Stimulated activated naive CD8-positive, alpha-beta T cell treated with anti-CD3 and anti-CD28 coated beads, Interleukin-15, Interleukin-2, amounts not matched to agents 100 ng/mL and 50 ng/mL, for 24 hours (primary cell): ENCODE data around the gene NUDT5.

Source experiments
- H3K27ac Mint-ChIP-seq: one replicate; pipeline ENCODE4 v1.8.0; 2021; ENCODE audit warnings: mild to moderate bottlenecking, mixed read lengths
- H3K27me3 Mint-ChIP-seq: one replicate; pipeline ENCODE4 v1.8.0; 2021; ENCODE audit warnings: mixed read lengths
- H3K36me3 Mint-ChIP-seq: one replicate; pipeline ENCODE4 v1.8.0; 2021; ENCODE audit warnings: low read depth, mixed read lengths
- H3K4me1 Mint-ChIP-seq: one replicate; pipeline ENCODE4 v1.8.0; 2021; ENCODE audit warnings: low read depth, mixed read lengths
- H3K4me3 Mint-ChIP-seq: one replicate; pipeline ENCODE4 v1.8.0; 2021; ENCODE audit warnings: mild to moderate bottlenecking, mixed read lengths
- H3K9me3 Mint-ChIP-seq: one replicate; pipeline ENCODE4 v1.8.0; 2021; ENCODE audit warnings: mixed read lengths

NUDT5 gene

GRCh38 chr10:12160664-12161063, 35.0 kb downstream of the NUDT5 start:
- peaks cover 53% of the 10 kb centered on the region for H3K36me3 Mint-ChIP-seq

GRCh38 chr10:12158111-12158510, 37.6 kb downstream of the NUDT5 start:
- no peaks in the 10 kb centered on the region for H3K9me3 Mint-ChIP-seq
- peaks cover 52% of the 10 kb centered on the region for H3K36me3 Mint-ChIP-seq
- H3K4me3 Mint-ChIP-seq, result no peak overlapping the region
- no peak overlapping the region for H3K27ac Mint-ChIP-seq
- H3K27me3 Mint-ChIP-seq, result no peaks in the 10 kb centered on the region
- no peaks in the 10 kb centered on the region for H3K4me1 Mint-ChIP-seq

More at GRCh38 chr10:12160664-12161063, 35.0 kb downstream of the NUDT5 start:
- Mint-ChIP-seq H3K27me3 (no peaks in the 10 kb centered on the region), H3K9me3 (no peaks in the 10 kb centered on the region), H3K4me3 (no peak overlapping the region), H3K4me1 (no peaks in the 10 kb centered on the region), H3K27ac (no peak overlapping the region)

- Mint-ChIP-seq H3K36me3 (peaks cover 46% of the 10 kb centered on the region), H3K4me1 (no peaks in the 10 kb centered on the region), H3K27me3 (no peaks in the 10 kb centered on the region), H3K4me3 (no peak overlapping the region), H3K9me3 (no peaks in the 10 kb centered on the region), H3K27ac (no peak overlapping the region)
Observed at GRCh38 chr10:12156367-12157123, 39.1 kb downstream of the NUDT5 start.

- H3K27ac Mint-ChIP-seq, result no peak overlapping the region
- H3K4me3 Mint-ChIP-seq, result no peak overlapping the region
- H3K36me3 Mint-ChIP-seq, result peaks cover 42% of the 10 kb centered on the region
- no peaks in the 10 kb centered on the region for H3K27me3 Mint-ChIP-seq
- H3K9me3 Mint-ChIP-seq, result no peaks in the 10 kb centered on the region
- H3K4me1 Mint-ChIP-seq, result no peaks in the 10 kb centered on the region
Observed at GRCh38 chr10:12154516-12154915, 41.2 kb downstream of the NUDT5 start.

- H3K4me1 Mint-ChIP-seq, result no peaks in the 10 kb centered on the region
- H3K4me3 Mint-ChIP-seq, result no peak overlapping the region
- no peaks in the 10 kb centered on the region for H3K9me3 Mint-ChIP-seq
- H3K27ac Mint-ChIP-seq, result no peak overlapping the region
- H3K36me3 Mint-ChIP-seq, result peaks cover 39% of the 10 kb centered on the region
- no peaks in the 10 kb centered on the region for H3K27me3 Mint-ChIP-seq
Observed at GRCh38 chr10:12150163-12150562, 45.5 kb downstream of the NUDT5 start.

DNA sequence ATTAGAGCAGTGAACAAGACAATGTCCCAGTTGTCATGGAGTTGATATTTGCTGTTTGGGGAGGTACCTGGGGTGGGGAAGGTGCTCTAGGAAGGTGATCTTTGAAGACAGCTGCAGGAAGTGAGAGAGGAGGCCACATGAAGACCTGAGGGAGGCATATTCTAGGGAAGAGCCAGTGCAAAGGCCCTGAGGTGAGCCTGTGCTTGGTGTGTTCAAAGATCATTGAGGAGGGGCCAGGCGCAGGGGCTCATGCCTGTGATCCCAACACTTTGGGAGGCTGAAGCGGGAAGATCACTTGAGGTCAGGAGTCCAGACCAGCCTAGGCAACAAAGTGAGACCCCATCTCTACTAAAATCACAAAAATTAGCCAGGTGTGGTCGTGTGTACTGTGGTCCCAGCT, 51.2 kb downstream of the NUDT5 start:
- H3K36me3 Mint-ChIP-seq, result peaks cover 45% of the 10 kb centered on the region
- no peak overlapping the region for H3K4me3 Mint-ChIP-seq
- H3K27me3 Mint-ChIP-seq, result no peaks in the 10 kb centered on the region
- H3K4me1 Mint-ChIP-seq, result no peaks in the 10 kb centered on the region
- no peak overlapping the region for H3K27ac Mint-ChIP-seq
- no peaks in the 10 kb centered on the region for H3K9me3 Mint-ChIP-seq

- H3K27me3 Mint-ChIP-seq, result no peaks in the 10 kb centered on the region
- no peaks in the 10 kb centered on the region for H3K9me3 Mint-ChIP-seq
- H3K4me1 Mint-ChIP-seq, result no peaks in the 10 kb centered on the region
- no peak overlapping the region for H3K27ac Mint-ChIP-seq
- H3K4me3 Mint-ChIP-seq, result no peak overlapping the region
- peaks cover 55% of the 10 kb centered on the region for H3K36me3 Mint-ChIP-seq
Observed at GRCh38 chr10:12140038-12140437, 55.7 kb downstream of the NUDT5 start.

GRCh38 chr10:12135631-12136030, 60.1 kb downstream of the NUDT5 start:
- H3K9me3 Mint-ChIP-seq, result no peaks in the 10 kb centered on the region
- H3K4me3 Mint-ChIP-seq, result no peak overlapping the region
- H3K4me1 Mint-ChIP-seq, result peaks cover 3% of the 10 kb centered on the region
- no peaks in the 10 kb centered on the region for H3K27me3 Mint-ChIP-seq
- H3K27ac Mint-ChIP-seq, result no peak overlapping the region
- peaks cover 32% of the 10 kb centered on the region for H3K36me3 Mint-ChIP-seq

DNA sequence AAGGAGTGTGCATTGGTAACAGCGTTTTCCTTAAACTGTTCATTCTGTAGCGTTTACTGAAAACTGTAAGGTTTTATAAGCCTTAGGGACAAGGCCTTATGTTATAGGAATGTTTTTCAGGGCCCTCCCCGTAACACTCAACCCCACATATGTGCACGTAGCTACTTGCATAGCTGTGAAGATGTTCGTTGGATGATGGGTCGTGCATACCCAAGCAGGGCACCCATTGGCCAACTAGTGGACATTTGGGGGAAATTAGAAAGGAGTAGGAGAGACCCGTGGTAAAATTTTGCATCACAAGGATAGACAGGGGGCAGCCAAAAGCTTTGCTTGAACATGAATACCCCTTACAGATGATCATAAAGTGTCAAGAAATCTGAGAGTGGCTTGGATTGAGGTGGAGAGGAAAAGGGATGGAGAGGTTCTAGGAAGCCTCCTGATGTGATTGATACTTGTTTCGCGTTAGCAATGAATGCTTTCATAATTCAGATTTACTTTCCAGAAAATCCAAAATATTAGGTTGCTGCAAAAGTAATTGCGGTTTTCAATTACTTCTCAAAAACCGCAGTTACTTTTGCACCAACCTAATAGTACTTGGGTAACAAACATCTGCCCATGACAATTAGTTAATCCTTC, 65.3 kb downstream of the NUDT5 start:
- Mint-ChIP-seq H3K4me3 (peak overlapping the region; percentile 89), H3K9me3 (no peaks in the 10 kb centered on the region), H3K4me1 (peaks cover 22% of the 10 kb centered on the region), H3K27ac (peak overlapping the region; percentile 81), H3K27me3 (no peaks in the 10 kb centered on the region), H3K36me3 (peaks cover 5% of the 10 kb centered on the region)

- Mint-ChIP-seq H3K27ac (peak within 1 kb of the TSS; percentile 81), H3K4me1 (peaks cover 22% of the 10 kb centered on the region), H3K36me3 (peaks cover 5% of the 10 kb centered on the region)
Observed at GRCh38 chr10:12129222-12130111, 66.2 kb downstream of the NUDT5 start, which contains the start of gene SEC61A2. SEC61A2 (plus strand) TSS chr10:12129677; CDS start chr10:12129788, 111 bp downstream.

DNA sequence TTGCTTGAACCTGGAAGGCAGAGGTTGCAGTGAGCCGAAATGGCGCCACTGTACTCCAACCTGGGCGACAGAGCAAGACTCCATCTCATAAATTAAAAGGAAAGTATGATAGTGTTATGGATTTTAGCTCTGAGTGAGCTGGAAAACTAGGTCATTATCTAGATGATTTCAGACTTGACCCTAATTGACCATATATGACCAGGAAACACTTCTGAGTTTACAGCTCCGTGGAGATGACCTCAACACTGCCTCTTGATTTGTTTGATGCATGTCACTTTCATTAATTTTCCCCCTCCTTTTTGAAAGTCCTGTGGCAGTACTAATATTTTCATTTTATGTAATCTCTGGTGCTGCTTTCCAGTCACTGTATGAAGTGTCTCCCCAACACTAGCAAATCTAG, 74.0 kb downstream of the NUDT5 start:
- peak overlapping the region; percentile 92 for H3K27ac Mint-ChIP-seq
- H3K4me1 Mint-ChIP-seq, result peaks cover 31% of the 10 kb centered on the region
- H3K36me3 Mint-ChIP-seq, result peaks cover 39% of the 10 kb centered on the region
- H3K4me3 Mint-ChIP-seq, result peak overlapping the region; percentile 69
- H3K9me3 Mint-ChIP-seq, result no peaks in the 10 kb centered on the region
- no peaks in the 10 kb centered on the region for H3K27me3 Mint-ChIP-seq

More at GRCh38 chr10:12129222-12130111, 66.2 kb downstream of the NUDT5 start, which contains the start of gene SEC61A2:
- no peaks in the 10 kb centered on the region for H3K9me3 Mint-ChIP-seq
- peak within 1 kb of the TSS; percentile 89 for H3K4me3 Mint-ChIP-seq
- H3K27me3 Mint-ChIP-seq, result no peaks in the 10 kb centered on the region
